Stimulated activated CD4-positive, alpha-beta T cell treated with anti-CD3 and anti-CD28 coated beads, TNF-alpha, amount 100 ng/mL, for 48 hours (primary cell): Measurements from ENCODE around the gene ZNF511.

ENCODE experiments used
- DNase-seq, 3 donors: peaks; one replicate each; pipeline ENCODE4 v3.0.0-alpha.2; 2020; ENCODE audit warnings: low read depth in 3 of 3

ZNF511 gene

GRCh38 chr10:133335246-133336117 lies 26.8 kb downstream of the ZNF511 start:
- peak; percentile 44 to 60 (median 54) for DNase-seq

DNA sequence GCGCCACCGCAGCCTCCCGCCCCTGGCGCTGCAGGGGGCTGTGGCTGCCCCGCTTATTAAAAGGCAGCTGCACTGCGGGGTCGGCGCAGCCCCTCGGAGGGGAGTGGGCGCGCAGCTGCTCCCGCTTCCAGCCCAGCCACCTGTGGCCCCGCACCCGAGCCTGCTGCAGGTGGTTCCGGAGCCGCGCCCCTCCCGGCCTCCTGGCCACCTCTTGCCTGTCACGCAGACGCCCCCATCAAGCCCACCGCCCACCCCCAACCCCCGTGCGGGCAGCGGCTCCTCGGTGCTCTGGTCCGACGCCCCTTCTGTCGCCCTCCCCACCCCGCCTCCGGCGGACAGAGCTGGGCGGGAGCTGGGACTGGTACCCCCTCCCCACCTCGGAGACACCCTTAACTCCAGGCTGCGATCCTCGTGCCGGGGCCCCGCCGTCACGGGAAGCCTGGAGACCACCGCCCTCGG lies 27.4 kb downstream of the ZNF511 start:
- DNase-seq: no peak

GRCh38 chr10:133336577-133337369 lies 28.1 kb downstream of the ZNF511 start, which contains the start of gene CALY:
CALY (minus strand) TSS chr10:133336896; CDS start chr10:133328989, 7,907 bp downstream.
- DNase-seq: peak; percentile 34 to 61 (median 44)

DNA sequence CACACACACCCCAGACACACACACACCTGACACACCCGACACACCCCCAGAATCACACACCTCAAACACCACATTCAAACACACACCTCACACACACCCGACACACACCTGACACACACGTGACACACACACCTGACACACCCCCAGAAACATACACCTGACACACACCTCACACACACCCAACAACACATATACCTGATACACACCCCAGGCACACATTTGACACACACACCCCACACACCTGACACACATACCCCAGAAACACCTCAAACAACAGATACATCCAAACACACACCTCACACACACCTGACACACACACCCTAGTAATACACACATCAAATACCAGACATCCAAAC lies 28.6 kb downstream of the ZNF511 start:
- no peak for DNase-seq

- DNase-seq: no peak
These were observed 29.7 kb downstream of the ZNF511 start for GRCh38 chr10:133338080-133339071.

DNA sequence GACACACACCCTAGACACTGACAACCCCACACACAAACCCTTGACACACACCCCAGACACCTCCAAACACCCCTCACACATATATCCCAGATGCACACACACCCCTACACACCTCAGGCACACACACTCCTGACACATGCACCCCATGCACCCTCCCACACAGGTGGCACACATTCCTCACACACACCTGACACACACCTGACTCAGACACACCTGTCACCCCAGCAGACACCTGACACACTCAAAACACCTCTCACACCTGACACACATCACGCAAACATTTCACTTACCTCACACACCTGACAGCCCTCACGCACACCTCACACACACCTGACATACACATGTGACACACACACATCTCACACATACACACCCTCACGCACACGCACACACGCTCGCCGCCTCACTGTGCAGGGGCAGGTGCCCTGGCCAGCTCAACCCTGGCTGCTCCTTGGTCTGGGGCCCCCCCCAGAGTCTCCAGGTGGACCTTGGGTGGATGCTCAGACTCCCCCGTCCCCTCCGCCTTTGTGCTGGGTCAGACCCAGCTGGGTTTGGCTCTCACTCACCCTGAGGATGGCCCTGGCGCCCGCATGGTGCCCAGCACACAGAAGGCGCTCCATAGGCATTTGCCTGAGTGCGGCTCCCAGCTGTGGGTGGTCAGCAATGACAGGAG lies 31.1 kb downstream of the ZNF511 start:
- no peak for DNase-seq

- DNase-seq: no peak
These were observed 33.3 kb downstream of the ZNF511 start for GRCh38 chr10:133341983-133342382.

GRCh38 chr10:133342942-133343341 lies 34.2 kb downstream of the ZNF511 start:
- no peak for DNase-seq

- no peak for DNase-seq
These were observed 34.8 kb downstream of the ZNF511 start for GRCh38 chr10:133343558-133343957.

DNA sequence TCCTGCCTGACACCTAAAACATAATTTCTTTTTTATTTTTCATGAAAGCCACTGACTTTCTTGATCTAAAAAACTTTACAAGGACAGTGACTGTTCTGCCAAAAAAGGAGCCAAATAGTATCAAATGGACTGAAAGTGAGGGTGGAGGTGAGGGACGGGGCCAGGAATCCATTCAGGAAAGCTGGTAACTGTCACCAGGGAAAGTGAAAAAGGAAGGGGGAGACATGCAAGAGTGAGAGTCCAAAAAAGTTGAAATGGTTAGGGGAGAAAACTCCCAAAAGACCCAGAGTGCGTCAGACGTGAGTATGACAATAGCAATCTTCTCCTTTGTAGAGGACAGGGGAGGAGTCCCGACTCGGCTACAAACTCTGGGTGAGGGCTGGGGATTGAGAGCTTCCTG lies 35.5 kb downstream of the ZNF511 start:
- no peak for DNase-seq

GRCh38 chr10:133346413-133346812 lies 37.7 kb downstream of the ZNF511 start:
- DNase-seq: no peak

- no peak for DNase-seq
These were observed 39.2 kb downstream of the ZNF511 start for GRCh38 chr10:133347710-133348517.

GRCh38 chr10:133349160-133349568 lies 40.5 kb downstream of the ZNF511 start:
- no peak for DNase-seq

DNA sequence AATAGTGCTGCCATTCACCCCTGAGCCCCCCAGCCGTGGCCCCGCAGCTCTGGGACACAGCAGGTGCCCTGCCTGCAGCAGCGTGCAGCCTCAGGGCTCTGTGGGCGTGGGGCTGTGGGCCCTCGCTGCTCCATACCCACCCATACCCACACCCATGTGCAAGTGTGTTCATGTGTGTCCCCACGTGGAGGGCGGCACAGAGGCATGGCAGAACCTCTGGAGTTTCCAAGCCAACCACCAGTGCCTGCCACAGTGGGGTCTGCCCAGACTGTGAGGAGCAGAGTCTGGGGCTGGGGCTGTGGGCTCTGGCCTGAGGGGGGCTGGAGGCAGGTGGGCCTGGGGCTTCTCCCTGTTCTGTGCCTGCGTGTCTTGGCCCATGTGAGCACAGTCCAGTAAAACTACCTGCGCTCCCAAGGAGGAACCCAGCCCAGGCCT lies 40.9 kb downstream of the ZNF511 start:
- DNase-seq: no peak

DNA sequence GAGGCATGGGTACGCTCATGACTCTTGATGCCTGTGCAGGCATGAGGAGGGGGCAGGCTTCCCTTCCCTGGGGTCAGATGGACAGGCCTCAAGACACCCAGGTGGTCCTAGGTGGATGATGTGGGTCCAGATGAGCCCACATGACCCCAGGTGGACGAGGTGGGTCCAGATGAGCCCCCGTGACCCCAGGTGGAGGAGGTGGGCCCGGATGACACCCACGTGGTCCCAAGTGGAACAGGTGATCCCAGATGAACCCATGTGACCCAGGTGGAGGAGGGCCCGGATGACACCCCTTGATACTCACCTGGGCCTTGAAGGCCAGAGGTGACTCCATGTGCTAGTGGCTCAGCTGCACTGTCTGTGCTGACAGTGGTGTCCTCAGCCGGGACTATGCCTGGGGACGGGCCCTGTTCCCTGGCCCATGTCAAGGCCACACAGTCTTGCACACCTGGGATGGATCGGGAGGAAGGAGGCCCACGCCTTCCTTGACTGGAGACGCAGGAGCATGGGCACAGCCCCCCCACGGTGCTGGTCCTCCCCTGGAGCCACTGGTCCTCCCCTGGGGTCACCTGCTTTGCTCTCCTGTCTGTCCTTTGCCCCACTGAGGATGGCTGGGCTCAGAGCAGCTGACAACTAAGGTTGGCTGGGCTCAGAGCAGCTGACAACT lies 41.7 kb downstream of the ZNF511 start:
- DNase-seq: no peak

GRCh38 chr10:133350950-133351329 lies 42.2 kb downstream of the ZNF511 start:
- no peak for DNase-seq

GRCh38 chr10:133351408-133352318 lies 42.9 kb downstream of the ZNF511 start:
- no peak for DNase-seq

- no peak for DNase-seq
These were observed 44.7 kb downstream of the ZNF511 start for GRCh38 chr10:133353202-133353959.
